Stimulated activated CD4-positive, alpha-beta T cell treated with anti-CD3 and anti-CD28 coated beads, Interleukin-15, amount 100 ng/mL, for 1 hour (primary cell): ENCODE data around the gene SHQ1.

Experiments
- DNase-seq, 2 donors: peaks; one replicate each; pipeline ENCODE4 v3.0.0-alpha.2; 2020; ENCODE audit warnings: low read depth in 1 of 2, low spot score in 1 of 2

Gene SHQ1

GRCh38 chr3:72855001-72855400, 6.8 kb upstream of the SHQ1 start:
- no peak for DNase-seq

- no peak for DNase-seq
These were observed 447 bp upstream of the SHQ1 start for GRCh38 chr3:72848703-72849081.

- DNase-seq: no peak
These were observed 963 bp downstream of the SHQ1 start for GRCh38 chr3:72847282-72847681.

- no peak for DNase-seq
These were observed 2.1 kb downstream of the SHQ1 start for GRCh38 chr3:72846166-72846565.

- no peak for DNase-seq
These were observed 3.7 kb downstream of the SHQ1 start for GRCh38 chr3:72844436-72844993.

- DNase-seq: no peak
These were observed 9.2 kb downstream of the SHQ1 start for GRCh38 chr3:72839057-72839456.

GRCh38 chr3:72836923-72837322, 11.3 kb downstream of the SHQ1 start:
- no peak for DNase-seq

- DNase-seq: no peak
These were observed 11.8 kb downstream of the SHQ1 start for GRCh38 chr3:72836416-72836815.

- DNase-seq: no peak
These were observed 17.6 kb downstream of the SHQ1 start for GRCh38 chr3:72830452-72831223.

- no peak for DNase-seq
These were observed 18.5 kb downstream of the SHQ1 start for GRCh38 chr3:72829701-72830100.

- no peak for DNase-seq
These were observed 27.0 kb downstream of the SHQ1 start for GRCh38 chr3:72821161-72821781.

GRCh38 chr3:72820415-72820814, 27.8 kb downstream of the SHQ1 start:
- no peak for DNase-seq

- DNase-seq: no peak
These were observed 29.3 kb downstream of the SHQ1 start for GRCh38 chr3:72818905-72819304.

- DNase-seq: no peak
These were observed 30.0 kb downstream of the SHQ1 start for GRCh38 chr3:72818092-72818773.

GRCh38 chr3:72816862-72817355, 31.3 kb downstream of the SHQ1 start:
- no peak for DNase-seq

- no peak for DNase-seq
These were observed 33.9 kb downstream of the SHQ1 start for GRCh38 chr3:72814308-72814707.

GRCh38 chr3:72812201-72812600, 36.0 kb downstream of the SHQ1 start:
- DNase-seq: no peak

GRCh38 chr3:72811571-72811970, 36.7 kb downstream of the SHQ1 start:
- no peak for DNase-seq

- DNase-seq: no peak
These were observed 37.4 kb downstream of the SHQ1 start for GRCh38 chr3:72810659-72811434.

GRCh38 chr3:72810063-72810462, 38.2 kb downstream of the SHQ1 start:
- no peak for DNase-seq

GRCh38 chr3:72804361-72804760, 43.9 kb downstream of the SHQ1 start:
- DNase-seq: no peak
